Measurements from ENCODE around the gene RAMP1. TPM values are rescaled to one million over a fixed set of nuclear protein-coding genes. Genes with fewer than 3 reads are reported as not detected.
A peak's percentile ranks its signal among the peaks of the same experiment; 100 is the strongest.

RAMP1 gene
- total and polyA plus RNA-seq, 9 of the 15 experiments (the other 6 are each of a cell fraction or from before 2014, with no cell fraction given) = 0.72 to 0.77 TPM; not detected in 7

GRCh38 chr2:237923481-237924163, 64.2 kb downstream of the RAMP1 start (continued):
- TF ChIP-seq ZNF584 (CRISPR knock-in tag; IDR thresholded peaks at IDR 0.05; ENCODE audit: low read depth) (no peak), MTF1 (CRISPR knock-in tag; IDR thresholded peaks at IDR 0.05; ENCODE audit: borderline replicate concordance) (no peak), ELF2 (CRISPR knock-in tag; IDR thresholded peaks at IDR 0.05) (no peak), ATF6 (CRISPR knock-in tag; IDR thresholded peaks at IDR 0.05) (no peak), ZC3H8 (IDR thresholded peaks at IDR 0.05) (no peak), MYBL2 (IDR thresholded peaks at IDR 0.05; ENCODE audit: low read depth) (no peak; the same call in 1 of the 2 replicates), MYBL2 (CRISPR knock-in tag; IDR thresholded peaks at IDR 0.05; ENCODE audit: borderline replicate concordance) (no peak), NFE2L1 (tag; IDR thresholded peaks at IDR 0.05; ENCODE audit: borderline replicate concordance, low read depth) (no peak), RERE (CRISPR knock-in tag; IDR thresholded peaks at IDR 0.05; ENCODE audit: borderline replicate concordance) (no peak), CTCFL (IDR thresholded peaks at IDR 0.05; ENCODE audit: borderline replicate concordance, insufficient read depth, low read depth, low read length, poor library complexity, severe bottlenecking) (no peak), MCM5 (IDR thresholded peaks at IDR 0.05; ENCODE audit: low read depth) (no peak), CBFA2T2 (conservative IDR thresholded peaks at IDR 0.05) (no peak), HNRNPUL1 (IDR thresholded peaks at IDR 0.05; ENCODE audit: low read length) (no peak), NFIX (CRISPR knock-in tag; IDR thresholded peaks at IDR 0.05; ENCODE audit: low read depth) (no peak), ARID1B (IDR thresholded peaks at IDR 0.05) (no peak; the same call in 1 of the 2 replicates), SRSF3 (IDR thresholded peaks at IDR 0.05; ENCODE audit: insufficient read depth, low read length) (no peak), ZSCAN29 (IDR thresholded peaks at IDR 0.05) (0 out of 2 replicates have a peak, but pooled peaks have one; percentile 12)
